ENCODE results near the gene SHISA5. TPM values are rescaled to one million over a fixed set of nuclear protein-coding genes. Genes with fewer than 3 reads are reported as not detected.
A peak's percentile ranks its signal among the peaks of the same experiment; 100 is the strongest.
"Not testable (repeated sequence)": the region's sequence is repeated elsewhere in the genome, so short reads cannot be mapped to it uniquely, and the experiment has no call there.

SHISA5 gene
- total RNA-seq (ENCODE audit: low replicate concordance), result 60.4 and 107 TPM in 2 replicates

DNA sequence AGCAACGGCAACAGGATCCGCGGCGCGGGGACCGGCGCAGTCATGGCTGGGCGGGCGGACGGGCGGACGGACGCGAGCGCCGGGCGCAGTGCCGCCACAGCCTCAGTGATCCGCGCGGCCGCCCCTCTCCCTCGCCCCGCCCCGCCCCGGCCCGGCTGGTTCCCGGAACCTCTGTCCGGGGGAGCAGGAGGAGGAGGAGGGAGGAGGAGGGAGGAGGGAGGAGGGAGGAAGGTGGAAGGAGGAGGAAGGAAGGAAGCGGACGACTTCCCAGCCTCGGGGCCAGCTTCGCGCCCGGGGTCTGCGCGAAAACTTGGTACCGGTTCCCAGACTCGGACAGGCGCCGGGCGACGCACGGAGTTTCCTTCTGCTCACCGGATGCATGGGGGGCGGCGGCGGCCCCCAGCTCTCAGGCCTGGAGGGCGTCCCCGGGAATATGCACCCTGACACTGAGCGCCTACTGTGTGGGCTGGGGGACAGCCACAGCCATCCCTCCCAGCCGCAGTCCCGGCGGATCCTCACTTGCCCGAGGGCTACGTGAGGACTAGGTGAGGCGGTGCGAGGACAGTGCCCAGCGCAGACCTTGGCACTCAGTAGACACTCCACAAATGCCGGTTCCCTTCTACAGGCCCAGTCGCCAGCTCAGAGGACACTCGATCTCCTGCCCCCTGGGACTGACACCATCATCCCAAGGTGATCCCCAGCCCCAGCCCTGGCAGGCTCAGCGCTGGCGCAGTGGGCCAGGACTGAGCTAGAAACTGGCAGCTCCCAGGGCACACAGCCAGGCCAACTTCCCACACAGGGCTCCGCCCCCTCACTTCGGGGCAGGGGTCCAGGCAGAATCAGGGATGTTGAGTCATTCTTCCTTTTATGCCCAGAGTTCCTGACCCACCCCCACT, at the start of gene SHISA5:
Gene SHISA5, minus strand, starts transcription at position 124 of the 896 bp plus-strand sequence. Its CDS starts 80 bp downstream, at position 44.
- TF ChIP-seq, protein P1, sequence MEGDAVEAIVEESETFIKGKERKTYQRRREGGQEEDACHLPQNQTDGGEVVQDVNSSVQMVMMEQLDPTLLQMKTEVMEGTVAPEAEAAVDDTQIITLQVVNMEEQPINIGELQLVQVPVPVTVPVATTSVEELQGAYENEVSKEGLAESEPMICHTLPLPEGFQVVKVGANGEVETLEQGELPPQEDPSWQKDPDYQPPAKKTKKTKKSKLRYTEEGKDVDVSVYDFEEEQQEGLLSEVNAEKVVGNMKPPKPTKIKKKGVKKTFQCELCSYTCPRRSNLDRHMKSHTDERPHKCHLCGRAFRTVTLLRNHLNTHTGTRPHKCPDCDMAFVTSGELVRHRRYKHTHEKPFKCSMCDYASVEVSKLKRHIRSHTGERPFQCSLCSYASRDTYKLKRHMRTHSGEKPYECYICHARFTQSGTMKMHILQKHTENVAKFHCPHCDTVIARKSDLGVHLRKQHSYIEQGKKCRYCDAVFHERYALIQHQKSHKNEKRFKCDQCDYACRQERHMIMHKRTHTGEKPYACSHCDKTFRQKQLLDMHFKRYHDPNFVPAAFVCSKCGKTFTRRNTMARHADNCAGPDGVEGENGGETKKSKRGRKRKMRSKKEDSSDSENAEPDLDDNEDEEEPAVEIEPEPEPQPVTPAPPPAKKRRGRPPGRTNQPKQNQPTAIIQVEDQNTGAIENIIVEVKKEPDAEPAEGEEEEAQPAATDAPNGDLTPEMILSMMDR (IDR thresholded peaks at IDR 0.05; ENCODE audit: insufficient read depth, low read length), result no peak
- peak; percentile 82 for DNase-seq (ENCODE audit: low read depth)
- peak within 1 kb of the TSS; percentile 84 for H3K4me3 ChIP-seq (ENCODE audit: low read depth, low read length)

DNA sequence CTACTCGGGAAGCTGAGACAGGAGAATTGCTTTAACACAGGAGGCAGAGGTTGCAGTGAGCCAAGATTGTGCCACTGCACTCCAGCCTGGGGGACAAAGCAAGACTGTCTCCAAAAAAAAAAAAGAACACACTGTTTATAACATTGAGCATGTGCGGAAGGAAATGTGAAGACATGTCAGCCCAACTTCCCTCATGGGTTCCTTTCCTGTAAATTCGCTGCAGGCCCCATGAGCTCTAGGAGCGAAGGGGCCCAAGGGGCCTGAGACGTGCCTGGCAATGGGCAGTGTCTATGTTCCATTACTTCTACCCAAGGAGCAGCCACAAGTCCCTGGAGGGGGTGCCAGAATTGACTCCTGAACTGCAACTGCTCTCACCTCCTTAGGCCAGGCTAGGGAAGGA, 49.4 kb upstream of the SHISA5 start:
- H3K4me3 ChIP-seq (ENCODE audit: low read depth, low read length), result no peak overlapping the region
- TF ChIP-seq, protein P1 (IDR thresholded peaks at IDR 0.05; ENCODE audit: insufficient read depth, low read length), result no peak
- no peak for DNase-seq (ENCODE audit: low read depth)

DNA sequence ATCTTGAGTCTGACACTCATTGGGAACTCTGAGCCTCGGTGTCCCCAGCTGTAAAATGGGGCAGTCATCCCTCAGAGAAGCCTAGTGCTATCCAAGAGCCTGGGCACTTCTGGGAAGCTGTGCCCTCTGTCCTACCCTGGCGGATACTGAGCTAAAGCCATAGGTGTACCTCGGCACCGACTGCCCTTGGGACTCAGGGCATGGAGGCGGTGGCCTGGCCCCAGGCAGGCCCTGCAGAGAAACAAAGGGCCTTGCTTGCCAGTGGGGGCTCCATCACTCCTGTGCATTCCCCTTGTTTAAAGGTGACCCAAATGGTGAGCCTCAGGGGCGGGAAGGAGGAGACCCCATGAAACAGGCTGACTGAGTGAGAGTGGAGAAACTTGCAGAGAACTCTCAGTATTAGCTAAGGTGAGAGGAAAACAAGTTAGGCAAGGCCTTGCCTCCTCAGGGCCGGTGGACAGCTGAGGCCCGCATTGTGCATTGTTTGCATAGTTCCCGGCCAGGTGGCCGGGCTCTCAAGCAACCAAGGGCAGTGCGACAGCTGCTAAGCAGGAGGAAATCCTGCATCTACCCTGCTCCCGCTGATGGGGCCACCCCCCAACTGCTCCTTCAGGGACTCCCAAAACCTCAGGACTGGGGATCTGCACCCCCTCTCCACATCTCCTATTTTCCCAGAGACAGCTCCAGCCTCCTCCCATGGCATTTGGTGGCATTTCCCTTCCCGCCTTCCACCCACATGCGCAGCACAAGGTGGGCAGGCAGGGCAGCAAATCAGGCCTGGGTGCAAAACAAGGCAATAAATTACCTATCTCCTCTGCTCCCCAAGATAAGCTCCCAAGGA, 48.4 kb upstream of the SHISA5 start:
- no peak overlapping the region for H3K4me3 ChIP-seq (ENCODE audit: low read depth, low read length)
- DNase-seq (ENCODE audit: low read depth), result no peak
- TF ChIP-seq, protein P1 (IDR thresholded peaks at IDR 0.05; ENCODE audit: insufficient read depth, low read length), result no peak

- H3K4me3 ChIP-seq (ENCODE audit: low read depth, low read length); DNase-seq (ENCODE audit: low read depth): not testable (repeated sequence)
Observed at GRCh38 chr3:48551651-48552050, 47.7 kb upstream of the SHISA5 start.

DNA sequence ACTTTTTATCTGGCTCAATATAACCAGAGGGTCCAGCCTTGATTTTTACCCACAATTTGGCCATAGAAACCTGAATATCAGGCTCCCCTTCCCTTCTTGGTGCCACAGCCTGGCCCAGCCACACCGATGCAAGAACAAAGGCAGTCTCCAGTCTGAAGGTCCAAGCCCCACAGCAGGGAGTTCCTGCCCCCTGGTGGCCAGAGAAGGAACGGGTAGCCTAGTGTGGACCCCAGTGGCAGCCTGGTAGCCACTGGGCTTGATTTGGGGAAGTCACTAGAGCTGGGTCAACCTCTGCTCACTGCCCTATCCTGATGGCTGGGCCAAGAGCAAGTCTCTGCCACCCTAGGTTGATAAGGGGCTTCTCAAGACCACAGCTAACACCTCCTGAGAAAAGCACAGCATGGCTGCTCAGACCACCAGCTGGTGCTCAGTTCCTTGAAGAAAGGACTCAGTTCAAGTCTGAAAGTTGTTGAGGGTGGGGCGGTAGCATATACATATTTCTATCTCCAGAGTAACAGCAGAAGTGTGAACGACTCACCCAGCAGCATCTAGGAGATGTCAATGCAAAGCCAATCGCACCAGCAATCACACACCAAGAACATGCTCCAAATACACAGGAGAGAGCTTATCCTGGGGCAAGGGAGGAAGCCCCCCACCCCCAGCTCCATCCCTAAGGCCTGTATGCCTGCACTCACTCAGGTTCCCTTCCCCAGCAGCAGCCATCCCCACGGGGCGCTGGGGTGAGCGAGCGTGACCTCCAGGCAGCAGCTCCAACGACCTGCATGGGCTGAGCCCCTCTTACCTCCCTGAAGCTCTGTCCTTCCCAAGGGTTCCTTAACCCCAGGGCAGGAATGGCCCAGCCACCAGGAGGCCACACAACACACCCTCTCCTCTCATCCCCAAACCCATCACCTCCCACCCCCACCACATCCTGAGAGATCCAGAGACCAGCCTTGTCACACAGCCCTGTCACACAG, 45.0 kb upstream of the SHISA5 start:
- no peak overlapping the region for H3K4me3 ChIP-seq (ENCODE audit: low read depth, low read length)
- peak; percentile 82 for DNase-seq (ENCODE audit: low read depth)
- TF ChIP-seq, protein P1 (IDR thresholded peaks at IDR 0.05; ENCODE audit: insufficient read depth, low read length), result peak; percentile 97

- H3K4me3 ChIP-seq (ENCODE audit: low read depth, low read length), result no peak overlapping the region
- TF ChIP-seq, protein P1 (IDR thresholded peaks at IDR 0.05; ENCODE audit: insufficient read depth, low read length), result no peak
- no peak for DNase-seq (ENCODE audit: low read depth)
Observed at GRCh38 chr3:48548126-48548525, 44.2 kb upstream of the SHISA5 start.
